ENCODE data around the gene CEBPG. TPM values are rescaled to one million over a fixed set of nuclear protein-coding genes. Genes with fewer than 3 reads are reported as not detected.
A peak's percentile ranks its signal among the peaks of the same experiment; 100 is the strongest.

CEBPG gene
- total and polyA plus RNA-seq, 9 of the 15 experiments (the other 6 are each of a cell fraction or from before 2014, with no cell fraction given), result 9.5 to 34.9 (median 30.9) TPM

- no TSS peak for BruUV-seq (replicated peaks)
- Histone ChIP-seq H3K4me3 (no peak overlapping the region), H3K4me2 (ENCODE audit: insufficient read depth, low read length) (no peak overlapping the region), H4K20me1 (replicated peaks; ENCODE audit: control insufficient read depth, insufficient read depth, low read length) (peaks cover 44% of the 10 kb centered on the region), H3K9me3 (replicated peaks; ENCODE audit: control insufficient read depth, insufficient read depth, low read depth, low read length) (no peaks in the 10 kb centered on the region), H3K27ac (ENCODE audit: extremely low read depth, low read depth, low read length) (no peak overlapping the region), H3K4me1 (replicated peaks in 1 of 2; ENCODE audit: control insufficient read depth in 2 of 2, insufficient read depth in 2 of 2, low read length in 2 of 2) (peaks cover 0 to 59% of the 10 kb centered on the region in 2 experiments; a peak in 2 of 5 replicates), H3K79me2 (ENCODE audit: control insufficient read depth, insufficient read depth, low read length) (no peaks in the 10 kb centered on the region), H3K36me3 (ENCODE audit: control insufficient read depth, insufficient read depth, low read length) (no peaks in the 10 kb centered on the region), H3K9me1 (ENCODE audit: control insufficient read depth, insufficient read depth, low read length) (no peaks in the 10 kb centered on the region), H3K27me3 (ENCODE audit: control insufficient read depth in 2 of 2, insufficient read depth in 2 of 2, low read length in 2 of 2) (peaks cover 0 to 8% of the 10 kb centered on the region in 2 experiments; a peak in 2 of 5 replicates), H3K9ac (ENCODE audit: insufficient read depth in 1 of 2, low read depth in 2 of 2, low read length in 2 of 2) (no peak overlapping the region), H2AFZ (ENCODE audit: low read depth, low read length) (no peak overlapping the region)
- POLR2A ChIA-PET, result interaction anchor here (0.5 to 2.1 kb wide), 5 partner anchors 10 to 221 kb away, joined by 3 to 6 read pairs (median 4); partner anchors contain the start of gene CEBPG
- 29% methylated on average over 26 of the region's 31 CpGs for WGBS (ENCODE audit: insufficient coverage, low coverage, missing lambda C conversion rate)
- ATAC-seq (no peak), DNase-seq (ENCODE audit: extremely low read depth in 1 of 4, low spot score in 3 of 4) (no peak), FAIRE-seq (no peak)
- in situ Hi-C loops (cut with MboI), result no loop called here
- TF ChIP-seq POLR2G (IDR thresholded peaks at IDR 0.05; ENCODE audit: low read depth, low read length), result peak; percentile 42; the same call in 1 of the 2 replicates
- TF ChIP-seq CHD4 (IDR thresholded peaks at IDR 0.05; ENCODE audit: insufficient read depth, insufficient replicate concordance, low read depth, low read length, poor library complexity, severe bottlenecking), result no peak
- CTCF ChIA-PET (ENCODE audit: low intra/inter-chr PET ratio), result no interaction called here
- intact Hi-C loops (cut with micrococcal nuclease), result no loop called here
Observed at GRCh38 chr19:33395561-33396550, 22.3 kb downstream of the CEBPG start.

Data from K562 (cell line).